ENCODE measurements around the gene GON7. TPM values are rescaled to one million over a fixed set of nuclear protein-coding genes. Genes with fewer than 3 reads are reported as not detected.

GON7 gene
- total and polyA plus RNA-seq, 2 experiments from 2014 or later, result 16.5 to 18.3 TPM

DNA sequence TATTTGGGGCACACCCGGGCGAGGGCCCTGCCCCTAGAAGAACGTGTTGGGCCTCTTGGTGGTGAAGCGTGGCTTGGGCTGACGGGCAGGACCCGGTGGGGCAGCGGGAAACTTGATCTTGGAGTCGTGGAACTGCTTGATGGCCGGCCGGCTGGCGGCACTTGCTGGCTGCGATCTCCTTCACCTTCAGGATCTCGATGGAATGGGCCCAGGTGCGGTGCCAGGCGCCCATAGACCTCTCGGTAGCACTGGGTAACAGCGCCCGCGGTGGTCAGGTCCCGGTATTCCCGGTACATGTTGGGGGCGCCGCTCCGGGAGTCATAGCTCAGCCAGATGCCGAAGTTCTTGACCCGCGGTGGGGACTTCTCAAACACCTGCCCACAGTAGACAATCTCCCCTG lies 16.7 kb upstream of the GON7 start:
- TF ChIP-seq EZH2 (IDR thresholded peaks at IDR 0.05; ENCODE audit: insufficient read depth, poor library complexity, severe bottlenecking) (no peak), EZH2phosphoT487 (IDR thresholded peaks at IDR 0.05; ENCODE audit: insufficient read depth, low read depth) (no peak)
- no peaks in the 10 kb centered on the region for H3K4me1 ChIP-seq (ENCODE audit: insufficient read depth)
- no peaks in the 10 kb centered on the region for H3K79me2 ChIP-seq (ENCODE audit: insufficient read depth)
- in situ Hi-C loops (cut with MboI), result no loop called here
- H3K9me2 ChIP-seq (ENCODE audit: insufficient read depth), result no peaks in the 10 kb centered on the region
- no peak overlapping the region for H3K27ac ChIP-seq
- WGBS, 2 experiments (ENCODE audit: low coverage in 1 of 2, low lambda C conversion rate in 2 of 2, missing lambda C conversion rate in 2 of 2), result 96 to 97% methylated on average over 20 to 27 of the region's 27 CpGs
- H2AFZ ChIP-seq, result no peak overlapping the region
- H3K36me3 ChIP-seq (ENCODE audit: low read depth), result peaks cover 8% of the 10 kb centered on the region; the same call in 1 of the 2 replicates
- H3F3A ChIP-seq (ENCODE audit: insufficient read depth), result no peaks in the 10 kb centered on the region
- no peaks in the 10 kb centered on the region for H3K27me3 ChIP-seq (replicated peaks; ENCODE audit: insufficient read depth)
- no peak overlapping the region for H3K4me2 ChIP-seq (ENCODE audit: unreplicated experiment)
- DNase-seq, result no peak
- H3K9me3 ChIP-seq (ENCODE audit: low read depth), result no peaks in the 10 kb centered on the region
- H4K20me1 ChIP-seq (ENCODE audit: insufficient read depth), result no peaks in the 10 kb centered on the region
- no peak overlapping the region for H3K4me3 ChIP-seq
- H3K9ac ChIP-seq, result no peak overlapping the region

DNA sequence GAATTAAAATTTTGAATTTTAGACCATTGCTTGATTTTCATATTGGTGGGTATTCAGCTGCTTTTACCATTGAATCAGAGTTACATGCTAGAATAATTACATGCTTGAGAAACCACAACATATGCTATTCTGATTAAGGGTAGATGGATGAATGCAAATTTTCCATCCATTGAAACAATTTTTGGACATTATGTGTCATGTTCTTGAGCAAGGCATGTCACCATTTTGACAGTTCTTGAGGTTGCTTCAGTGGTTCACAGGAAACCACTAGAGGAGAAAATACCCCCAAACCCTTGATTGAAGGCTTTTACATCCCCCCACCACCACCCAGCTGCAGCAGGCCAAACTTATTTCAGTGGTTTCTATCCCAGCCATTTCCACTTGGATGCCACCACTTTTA lies 13.6 kb upstream of the GON7 start:
- no peak overlapping the region for H2AFZ ChIP-seq
- H3K27ac ChIP-seq, result no peak overlapping the region
- peaks cover 8% of the 10 kb centered on the region; the same call in 1 of the 2 replicates for H3K36me3 ChIP-seq (ENCODE audit: low read depth)
- H3K9ac ChIP-seq, result no peak overlapping the region
- no peaks in the 10 kb centered on the region for H4K20me1 ChIP-seq (ENCODE audit: insufficient read depth)
- H3F3A ChIP-seq (ENCODE audit: insufficient read depth), result no peaks in the 10 kb centered on the region
- no peak overlapping the region for H3K4me3 ChIP-seq
- no peak for DNase-seq
- no peaks in the 10 kb centered on the region for H3K79me2 ChIP-seq (ENCODE audit: insufficient read depth)
- in situ Hi-C loops (cut with MboI), result no loop called here
- H3K27me3 ChIP-seq (replicated peaks; ENCODE audit: insufficient read depth), result no peaks in the 10 kb centered on the region
- H3K4me1 ChIP-seq (ENCODE audit: insufficient read depth), result no peaks in the 10 kb centered on the region
- no peaks in the 10 kb centered on the region for H3K9me2 ChIP-seq (ENCODE audit: insufficient read depth)
- no peak overlapping the region for H3K4me2 ChIP-seq (ENCODE audit: unreplicated experiment)
- H3K9me3 ChIP-seq (ENCODE audit: low read depth), result no peaks in the 10 kb centered on the region
- no peak for TF ChIP-seq EZH2phosphoT487 (IDR thresholded peaks at IDR 0.05; ENCODE audit: insufficient read depth, low read depth)
- no peak for TF ChIP-seq EZH2 (IDR thresholded peaks at IDR 0.05; ENCODE audit: insufficient read depth, poor library complexity, severe bottlenecking)

DNA sequence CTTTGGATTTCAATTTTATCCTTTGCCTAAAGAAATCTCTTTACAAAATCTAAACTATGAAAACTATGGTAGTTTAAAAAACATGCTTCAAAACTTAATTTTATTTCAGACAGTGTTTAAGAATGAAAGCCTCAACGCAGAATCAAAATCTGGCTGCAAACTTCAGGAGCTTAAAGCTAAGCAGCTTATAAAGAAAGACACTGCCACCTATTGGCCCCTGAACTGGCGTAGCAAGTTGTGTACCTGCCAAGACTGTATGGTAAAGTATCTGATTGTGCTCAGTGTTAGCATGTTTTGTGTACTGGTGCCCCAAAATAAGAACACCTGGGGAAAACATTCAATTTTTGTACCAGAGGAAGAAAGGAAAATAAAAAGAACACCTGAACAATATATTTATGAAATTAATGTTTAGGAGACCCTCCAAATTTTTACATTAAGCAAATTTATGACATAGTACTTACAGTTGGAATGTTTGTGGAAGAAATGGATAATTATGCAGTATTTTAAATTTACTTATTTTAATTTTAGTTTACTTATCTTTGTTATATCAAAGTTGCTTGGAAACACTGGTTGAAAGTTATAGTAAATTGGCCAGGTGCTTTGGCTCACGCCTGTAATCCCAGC lies 12.3 kb upstream of the GON7 start:
- H3K9me2 ChIP-seq (ENCODE audit: insufficient read depth), result no peaks in the 10 kb centered on the region
- peaks cover 13% of the 10 kb centered on the region; the same call in 1 of the 2 replicates for H3K36me3 ChIP-seq (ENCODE audit: low read depth)
- no peaks in the 10 kb centered on the region for H3K79me2 ChIP-seq (ENCODE audit: insufficient read depth)
- H2AFZ ChIP-seq, result no peak overlapping the region
- DNase-seq, result peak; percentile 75
- no peaks in the 10 kb centered on the region for H3K4me1 ChIP-seq (ENCODE audit: insufficient read depth)
- H3K27ac ChIP-seq, result no peak overlapping the region
- in situ Hi-C loops (cut with MboI), result no loop called here
- no peaks in the 10 kb centered on the region for H3F3A ChIP-seq (ENCODE audit: insufficient read depth)
- no peak for TF ChIP-seq EZH2phosphoT487 (IDR thresholded peaks at IDR 0.05; ENCODE audit: insufficient read depth, low read depth)
- TF ChIP-seq EZH2 (IDR thresholded peaks at IDR 0.05; ENCODE audit: insufficient read depth, poor library complexity, severe bottlenecking), result no peak
- 54 to 60% methylated on average over 3 of the region's 3 CpGs for WGBS, 2 experiments (ENCODE audit: low coverage in 1 of 2, low lambda C conversion rate in 2 of 2, missing lambda C conversion rate in 2 of 2)
- no peaks in the 10 kb centered on the region for H3K9me3 ChIP-seq (ENCODE audit: low read depth)
- no peaks in the 10 kb centered on the region for H4K20me1 ChIP-seq (ENCODE audit: insufficient read depth)
- H3K4me3 ChIP-seq, result no peak overlapping the region
- no peak overlapping the region for H3K4me2 ChIP-seq (ENCODE audit: unreplicated experiment)
- H3K27me3 ChIP-seq (replicated peaks; ENCODE audit: insufficient read depth), result no peaks in the 10 kb centered on the region
- no peak overlapping the region for H3K9ac ChIP-seq

DNA sequence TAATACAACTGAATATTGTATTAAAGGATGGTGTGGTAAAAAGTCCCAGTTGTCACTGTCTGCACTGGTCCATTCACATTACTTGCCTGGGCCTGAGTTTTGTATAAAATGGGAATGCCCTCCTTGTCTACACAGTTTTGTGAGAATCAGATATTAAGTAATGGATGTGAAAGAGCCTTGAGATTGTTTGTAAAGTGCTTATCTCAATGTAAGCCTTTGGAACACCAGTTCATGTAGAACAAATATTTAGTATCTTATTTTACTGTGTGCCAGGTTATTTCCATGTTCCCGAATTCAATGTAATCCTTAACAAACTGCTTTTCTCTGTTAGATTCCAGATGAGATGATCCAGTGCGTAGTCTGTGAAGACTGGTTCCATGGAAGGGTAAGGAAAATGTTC lies 7.7 kb upstream of the GON7 start:
- no peaks in the 10 kb centered on the region for H3K27me3 ChIP-seq (replicated peaks; ENCODE audit: insufficient read depth)
- H3K9me3 ChIP-seq (ENCODE audit: low read depth), result no peaks in the 10 kb centered on the region
- TF ChIP-seq EZH2 (IDR thresholded peaks at IDR 0.05; ENCODE audit: insufficient read depth, poor library complexity, severe bottlenecking), result no peak
- H3K36me3 ChIP-seq (ENCODE audit: low read depth), result peaks cover 14% of the 10 kb centered on the region; the same call in 1 of the 2 replicates
- no peak overlapping the region for H3K27ac ChIP-seq
- peaks cover 19% of the 10 kb centered on the region for H3K79me2 ChIP-seq (ENCODE audit: insufficient read depth)
- no peaks in the 10 kb centered on the region for H3K9me2 ChIP-seq (ENCODE audit: insufficient read depth)
- DNase-seq, result no peak
- H3K9ac ChIP-seq, result no peak overlapping the region
- WGBS, 2 experiments (ENCODE audit: low coverage in 1 of 2, low lambda C conversion rate in 2 of 2, missing lambda C conversion rate in 2 of 2), result 96 to 99% methylated on average over 2 of the region's 2 CpGs
- H3K4me1 ChIP-seq (ENCODE audit: insufficient read depth), result no peaks in the 10 kb centered on the region
- H4K20me1 ChIP-seq (ENCODE audit: insufficient read depth), result no peaks in the 10 kb centered on the region
- no peak overlapping the region for H3K4me3 ChIP-seq
- H3F3A ChIP-seq (ENCODE audit: insufficient read depth), result no peaks in the 10 kb centered on the region
- no peak overlapping the region for H3K4me2 ChIP-seq (ENCODE audit: unreplicated experiment)
- no peak overlapping the region for H2AFZ ChIP-seq
- in situ Hi-C loops (cut with MboI), result no loop called here

DNA sequence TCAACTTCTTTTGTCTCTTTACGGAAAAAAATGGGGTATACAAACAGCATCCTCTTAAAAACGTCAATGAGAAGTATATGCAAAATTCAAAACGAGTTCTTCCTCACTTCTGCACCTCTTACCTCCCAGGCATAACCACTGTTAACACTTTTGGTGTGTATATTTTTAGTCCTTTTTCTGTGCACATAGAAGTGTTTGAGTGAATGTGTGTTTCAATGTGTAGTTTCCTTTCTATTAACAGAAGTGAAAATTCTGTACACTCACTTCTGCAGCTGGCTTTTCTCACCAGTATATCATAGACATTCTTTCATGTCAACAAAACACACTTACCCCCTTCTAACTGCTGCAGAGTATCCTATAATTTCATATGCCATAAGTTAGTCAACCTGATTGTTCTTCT lies 5.6 kb upstream of the GON7 start:
- peaks cover 14% of the 10 kb centered on the region; the same call in 1 of the 2 replicates for H3K36me3 ChIP-seq (ENCODE audit: low read depth)
- no peak overlapping the region for H3K9ac ChIP-seq
- no peak for DNase-seq
- peaks cover 17% of the 10 kb centered on the region for H3F3A ChIP-seq (ENCODE audit: insufficient read depth)
- H4K20me1 ChIP-seq (ENCODE audit: insufficient read depth), result no peaks in the 10 kb centered on the region
- H2AFZ ChIP-seq, result no peak overlapping the region
- peaks cover 10% of the 10 kb centered on the region for H3K4me1 ChIP-seq (ENCODE audit: insufficient read depth)
- H3K9me2 ChIP-seq (ENCODE audit: insufficient read depth), result no peaks in the 10 kb centered on the region
- WGBS, 2 experiments (ENCODE audit: low coverage in 1 of 2, low lambda C conversion rate in 2 of 2, missing lambda C conversion rate in 2 of 2), result 77 to 84% methylated on average over 3 of the region's 3 CpGs
- no peak overlapping the region for H3K27ac ChIP-seq
- H3K4me2 ChIP-seq (ENCODE audit: unreplicated experiment), result no peak overlapping the region
- no peaks in the 10 kb centered on the region for H3K9me3 ChIP-seq (ENCODE audit: low read depth)
- H3K27me3 ChIP-seq (replicated peaks; ENCODE audit: insufficient read depth), result no peaks in the 10 kb centered on the region
- no peak overlapping the region for H3K4me3 ChIP-seq
- peaks cover 37% of the 10 kb centered on the region for H3K79me2 ChIP-seq (ENCODE audit: insufficient read depth)
- in situ Hi-C loops (cut with MboI), result no loop called here
- no peak for TF ChIP-seq EZH2 (IDR thresholded peaks at IDR 0.05; ENCODE audit: insufficient read depth, poor library complexity, severe bottlenecking)

Measured in GM23248 (cell line).